Large intestine (tissue), 3 donors: Measurements from ENCODE around the gene NRXN3. TPM values are rescaled to one million over a fixed set of nuclear protein-coding genes. Genes with fewer than 3 reads are reported as not detected.

Source experiments
- DNase-seq, 2 donors: peaks; one replicate each; pipeline versions ENCODE4 v3.0.0 to v3.0.0-alpha.2; 2013
- H3K27ac ChIP-seq: one replicate; pipeline ENCODE4 v1.5.1; 2013; ENCODE audit warnings: low read length
- H3K27me3 ChIP-seq: 2 replicates; pipeline ENCODE4 v1.6.1; 2013; ENCODE audit warnings: low read length; ENCODE audit not compliant: control insufficient read depth, insufficient read depth
- H3K36me3 ChIP-seq: 2 replicates; pipeline ENCODE4 v1.6.1; 2013; ENCODE audit warnings: low read length; ENCODE audit not compliant: control insufficient read depth, insufficient read depth
- H3K4me1 ChIP-seq: one replicate; pipeline ENCODE4 v1.6.1; 2013; ENCODE audit warnings: low read length; ENCODE audit not compliant: control insufficient read depth, insufficient read depth
- H3K4me3 ChIP-seq: one replicate; pipeline ENCODE4 v1.5.1; 2013; ENCODE audit warnings: low read length
- H3K9me3 ChIP-seq: one replicate; pipeline ENCODE4 v1.6.1; 2013; ENCODE audit warnings: mild to moderate bottlenecking, low read depth, low read length, moderate library complexity; ENCODE audit not compliant: control insufficient read depth
- WGBS: methylation state at CpG from one replicate; pipeline ENCODE4 v1.1.5; 2013; ENCODE audit warnings: low lambda C conversion rate; ENCODE audit not compliant: insufficient coverage; 5-methylcytosine and 5-hydroxymethylcytosine counted together
- polyA plus RNA-seq: library from polyadenylated mRNA; unstranded; fragments of 120-200 nt; gene quantifications from one replicate; pipeline ENCODE4 v1.2.1, GENCODE V29; 2013

Gene NRXN3
- polyA plus RNA-seq, 1 donor, result 12.8 TPM

DNA sequence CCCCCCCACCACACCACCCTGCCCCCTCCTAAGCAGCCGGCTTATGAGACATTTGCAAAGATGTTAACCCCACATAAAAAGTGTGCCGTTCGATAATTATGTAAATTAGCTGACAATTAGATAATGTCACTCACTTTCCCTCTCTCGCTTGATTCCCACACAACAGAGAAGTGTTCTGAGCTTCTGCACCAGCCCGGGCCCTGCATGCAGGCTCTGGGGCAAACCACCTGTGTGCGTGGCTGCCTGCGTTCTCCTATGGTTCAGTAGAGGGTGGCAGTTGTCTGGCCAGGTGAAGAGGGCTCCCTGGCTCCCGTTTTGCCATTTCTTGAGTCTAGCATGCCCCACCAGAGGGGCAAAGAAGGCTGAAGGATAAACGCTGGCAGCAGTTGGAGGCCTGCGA lies 68.0 kb downstream of the NRXN3 start:
- WGBS, result 100% methylated on average over 2 of the region's 10 CpGs
- DNase-seq, result no peak
- Histone ChIP-seq H3K9me3 (no peaks in the 10 kb centered on the region), H3K4me3 (no peak overlapping the region), H3K27ac (no peak overlapping the region), H3K4me1 (no peaks in the 10 kb centered on the region), H3K36me3 (no peaks in the 10 kb centered on the region), H3K27me3 (no peaks in the 10 kb centered on the region)

DNA sequence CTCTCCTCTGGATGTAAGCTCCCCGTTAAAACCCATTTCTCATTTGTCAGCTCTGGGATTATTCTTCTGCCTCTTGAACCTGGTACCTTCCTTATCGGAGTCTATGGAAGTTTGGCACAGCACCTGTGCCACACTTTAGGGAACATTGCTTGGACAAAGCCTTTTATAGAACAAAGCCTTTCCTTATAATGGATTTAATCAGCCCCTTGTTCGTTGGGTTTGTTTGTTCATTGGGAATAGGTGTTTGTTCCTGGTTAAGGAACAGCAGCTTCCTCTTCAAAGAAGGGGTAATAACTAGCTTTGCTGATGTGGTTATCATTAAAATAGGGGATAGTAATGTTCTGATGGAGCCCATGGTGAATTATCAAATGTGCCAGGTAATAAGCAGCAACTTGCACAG lies 70.4 kb downstream of the NRXN3 start:
- no peak for DNase-seq
- WGBS, result no CpG with 5 or more reads among the region's 3 CpGs
- no peaks in the 10 kb centered on the region for H3K9me3 ChIP-seq
- H3K4me1 ChIP-seq, result no peaks in the 10 kb centered on the region
- no peak overlapping the region for H3K27ac ChIP-seq
- H3K4me3 ChIP-seq, result no peak overlapping the region
- no peaks in the 10 kb centered on the region for H3K36me3 ChIP-seq
- no peaks in the 10 kb centered on the region for H3K27me3 ChIP-seq

DNA sequence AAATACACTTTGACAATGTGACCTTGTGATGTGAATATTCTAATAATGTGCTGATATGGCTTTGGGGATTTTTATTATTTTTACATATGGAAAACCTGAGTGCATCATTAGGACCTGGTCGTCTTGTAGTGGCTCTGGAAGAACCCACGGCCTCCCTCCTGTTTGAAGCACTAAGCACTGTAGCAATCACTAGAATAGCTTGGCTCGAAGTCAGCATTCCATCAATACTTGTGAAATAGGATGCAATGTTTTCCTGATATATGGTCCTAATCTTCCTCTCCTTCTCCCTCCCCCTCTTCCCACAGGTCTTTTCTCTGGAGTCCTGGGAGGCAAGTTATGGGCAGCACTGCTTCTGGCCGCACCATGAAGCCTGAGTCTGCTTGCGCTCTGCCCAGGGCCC lies 71.9 kb downstream of the NRXN3 start:
- no peak overlapping the region for H3K4me3 ChIP-seq
- H3K27ac ChIP-seq, result no peak overlapping the region
- no CpG with 5 or more reads among the region's 5 CpGs for WGBS
- no peaks in the 10 kb centered on the region for H3K9me3 ChIP-seq
- DNase-seq, result no peak
- no peaks in the 10 kb centered on the region for H3K4me1 ChIP-seq
- H3K27me3 ChIP-seq, result no peaks in the 10 kb centered on the region
- no peaks in the 10 kb centered on the region for H3K36me3 ChIP-seq

DNA sequence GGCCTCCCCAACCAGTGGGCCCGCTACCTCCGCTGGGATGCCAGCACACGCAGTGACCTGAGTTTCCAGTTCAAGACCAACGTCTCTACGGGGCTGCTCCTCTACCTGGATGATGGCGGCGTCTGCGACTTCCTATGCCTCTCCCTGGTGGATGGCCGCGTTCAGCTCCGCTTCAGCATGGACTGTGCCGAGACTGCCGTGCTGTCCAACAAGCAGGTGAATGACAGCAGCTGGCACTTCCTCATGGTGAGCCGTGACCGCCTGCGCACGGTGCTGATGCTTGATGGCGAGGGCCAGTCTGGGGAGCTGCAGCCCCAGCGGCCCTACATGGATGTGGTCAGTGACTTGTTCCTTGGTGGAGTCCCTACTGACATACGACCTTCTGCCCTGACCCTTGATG lies 73.0 kb downstream of the NRXN3 start:
- H3K4me3 ChIP-seq, result no peak overlapping the region
- no peaks in the 10 kb centered on the region for H3K27me3 ChIP-seq
- no CpG with 5 or more reads among the region's 20 CpGs for WGBS
- H3K27ac ChIP-seq, result no peak overlapping the region
- no peak for DNase-seq
- no peaks in the 10 kb centered on the region for H3K36me3 ChIP-seq
- H3K4me1 ChIP-seq, result no peaks in the 10 kb centered on the region
- no peaks in the 10 kb centered on the region for H3K9me3 ChIP-seq

DNA sequence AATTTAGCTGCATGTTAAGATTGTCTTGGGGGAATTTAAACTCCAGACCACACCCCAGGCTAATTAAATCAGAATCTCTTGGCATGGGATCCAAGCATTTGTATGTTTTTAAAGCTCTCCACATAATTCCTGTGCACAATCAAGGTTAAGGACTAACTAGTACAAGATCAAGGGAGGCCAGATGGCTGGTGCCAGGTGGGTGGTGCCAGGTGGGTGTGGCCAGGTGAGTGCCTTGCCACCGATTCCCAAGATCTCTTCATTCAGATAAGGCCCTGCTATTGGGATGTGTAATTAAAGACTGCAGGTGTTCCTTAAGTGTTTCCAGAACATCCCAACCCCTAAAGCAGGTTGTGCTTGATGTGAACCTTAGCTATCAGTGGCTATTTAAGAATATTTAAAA lies 75.1 kb downstream of the NRXN3 start:
- no CpG with 5 or more reads among the region's 1 CpG for WGBS
- no peaks in the 10 kb centered on the region for H3K36me3 ChIP-seq
- no peak overlapping the region for H3K4me3 ChIP-seq
- no peaks in the 10 kb centered on the region for H3K9me3 ChIP-seq
- no peak overlapping the region for H3K27ac ChIP-seq
- no peaks in the 10 kb centered on the region for H3K27me3 ChIP-seq
- H3K4me1 ChIP-seq, result no peaks in the 10 kb centered on the region
- no peak for DNase-seq

DNA sequence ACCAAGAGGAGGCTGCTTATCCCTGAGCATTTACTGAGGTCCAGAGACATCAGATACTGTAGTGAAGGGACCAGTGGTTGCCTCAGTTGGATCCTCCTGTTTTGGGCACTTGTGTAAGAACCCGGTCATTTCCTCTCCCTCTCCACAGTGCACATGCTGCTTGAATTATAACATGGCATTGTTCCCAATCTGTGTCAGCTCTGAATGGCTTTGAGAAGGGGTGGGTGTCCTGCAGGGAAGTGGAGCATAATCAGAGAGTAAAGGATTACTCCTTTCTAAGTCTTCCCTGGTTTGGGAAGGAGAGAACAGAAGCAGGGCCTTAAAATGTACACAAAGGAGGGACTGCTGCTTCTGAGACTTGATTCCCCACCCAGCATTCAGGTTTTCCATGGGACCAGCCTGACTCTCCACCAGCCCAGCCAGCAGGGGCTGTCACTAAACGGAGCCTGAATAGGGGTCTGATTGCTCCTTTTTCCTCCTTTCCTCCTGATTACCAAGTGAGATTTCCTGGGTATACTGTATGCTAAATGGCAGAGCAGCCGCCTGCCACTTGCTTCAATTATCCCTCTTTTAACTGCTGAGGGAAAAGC lies 78.4 kb downstream of the NRXN3 start:
- WGBS, result no CpG with 5 or more reads among the region's 3 CpGs

DNA sequence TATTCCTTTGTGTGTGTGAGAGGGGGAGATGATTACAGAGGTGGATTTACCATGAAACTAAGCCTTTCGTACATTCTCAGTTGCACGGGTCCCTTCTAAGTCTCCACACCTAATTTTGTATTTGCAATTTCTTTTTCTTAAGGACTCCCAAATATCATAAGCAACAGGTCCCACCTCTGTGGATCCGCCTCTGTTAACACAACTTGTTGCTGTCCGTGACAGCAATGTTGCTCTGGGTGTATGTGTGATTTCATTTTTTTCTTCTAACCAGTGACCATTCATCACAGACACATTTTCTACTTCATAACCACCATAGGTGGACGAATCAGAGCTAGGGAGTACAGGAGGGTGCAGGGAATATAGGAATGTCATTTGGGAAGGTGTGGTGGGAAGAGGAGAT lies 81.1 kb downstream of the NRXN3 start:
- Histone ChIP-seq H3K9me3 (no peaks in the 10 kb centered on the region), H3K36me3 (no peaks in the 10 kb centered on the region), H3K4me3 (no peak overlapping the region), H3K27ac (no peak overlapping the region), H3K27me3 (no peaks in the 10 kb centered on the region), H3K4me1 (no peaks in the 10 kb centered on the region)
- no peak for DNase-seq
- WGBS, result 87% methylated on average over 3 of the region's 5 CpGs

More for the DNA sequence above, 78.4 kb downstream of the NRXN3 start:
- no peak overlapping the region for H3K4me3 ChIP-seq
- H3K27me3 ChIP-seq, result no peaks in the 10 kb centered on the region
- H3K36me3 ChIP-seq, result no peaks in the 10 kb centered on the region
- H3K9me3 ChIP-seq, result no peaks in the 10 kb centered on the region
- no peaks in the 10 kb centered on the region for H3K4me1 ChIP-seq
- DNase-seq, result no peak
- H3K27ac ChIP-seq, result no peak overlapping the region

DNA sequence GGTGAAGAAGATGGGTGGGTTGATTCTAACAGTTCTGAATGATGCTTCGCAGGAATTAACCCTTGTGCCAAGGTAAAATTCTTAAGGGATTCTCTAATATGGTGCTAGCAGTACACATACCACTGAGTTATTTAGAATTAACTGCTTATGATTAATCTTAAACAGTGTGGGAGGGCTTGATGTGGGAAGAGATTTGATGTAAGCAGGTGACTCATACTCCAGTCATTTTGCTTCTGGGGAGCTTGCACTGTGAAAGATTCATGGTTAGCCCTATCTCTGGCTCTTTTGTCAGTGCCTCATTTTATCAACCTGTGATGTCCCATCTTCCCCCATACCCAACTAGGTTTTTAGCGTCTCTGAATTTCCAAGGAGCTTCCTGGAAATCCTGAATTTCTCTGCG lies 83.8 kb downstream of the NRXN3 start:
- no peaks in the 10 kb centered on the region for H3K36me3 ChIP-seq
- H3K27me3 ChIP-seq, result no peaks in the 10 kb centered on the region
- no peak overlapping the region for H3K4me3 ChIP-seq
- no peak for DNase-seq
- H3K4me1 ChIP-seq, result no peaks in the 10 kb centered on the region
- no peaks in the 10 kb centered on the region for H3K9me3 ChIP-seq
- no peak overlapping the region for H3K27ac ChIP-seq
- 100% methylated on average over 1 of the region's 3 CpGs for WGBS

DNA sequence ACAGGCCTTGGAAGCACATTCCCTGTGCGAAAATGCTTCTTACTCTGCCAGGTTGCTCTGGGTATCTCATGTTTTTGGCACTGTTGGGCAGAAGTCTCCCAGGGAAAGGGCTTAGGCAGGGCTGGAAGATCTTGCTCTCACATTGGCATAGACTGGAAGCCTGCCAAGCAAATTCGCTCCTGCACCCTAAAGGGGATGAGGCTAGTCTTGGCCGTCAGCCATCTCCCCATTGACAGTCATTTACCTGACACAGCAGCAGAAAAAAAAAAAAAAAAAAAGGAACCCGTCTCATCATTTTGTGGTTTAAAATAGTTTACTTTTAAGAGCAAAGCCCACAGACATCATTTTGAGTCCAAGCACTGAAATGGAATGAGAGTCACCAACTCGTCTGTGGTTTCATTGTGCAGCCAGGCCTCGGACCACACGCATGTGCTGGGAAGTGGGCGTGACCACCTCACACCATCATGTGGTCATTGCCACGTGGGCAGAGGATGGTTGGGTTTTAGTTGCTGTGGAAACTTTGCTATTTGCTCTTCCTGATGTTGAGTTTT lies 84.8 kb downstream of the NRXN3 start:
- Histone ChIP-seq H3K36me3 (no peaks in the 10 kb centered on the region), H3K4me1 (no peaks in the 10 kb centered on the region), H3K9me3 (no peaks in the 10 kb centered on the region), H3K4me3 (no peak overlapping the region), H3K27ac (no peak overlapping the region), H3K27me3 (no peaks in the 10 kb centered on the region)
- WGBS, result no CpG with 5 or more reads among the region's 9 CpGs
- no peak for DNase-seq

DNA sequence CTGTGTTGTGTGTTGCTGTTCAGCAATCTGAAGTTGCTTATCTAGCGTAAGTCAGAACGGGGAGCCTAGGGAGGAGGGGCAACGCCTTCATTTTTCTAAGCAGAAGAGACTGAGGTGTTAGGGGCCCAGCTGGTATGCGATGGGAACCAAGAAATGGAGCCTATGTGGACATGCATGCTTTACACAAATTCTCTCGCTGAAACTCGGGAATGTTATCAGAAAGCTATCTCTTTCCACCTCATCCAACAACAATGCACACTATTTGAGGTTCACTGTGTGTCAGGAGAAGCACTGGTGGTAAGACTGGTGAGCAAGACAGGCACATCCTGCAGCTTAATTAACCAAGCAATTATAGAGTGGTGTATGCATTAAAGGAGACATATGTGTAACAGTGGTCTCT lies 89.7 kb downstream of the NRXN3 start:
- Histone ChIP-seq H3K4me1 (no peaks in the 10 kb centered on the region), H3K27me3 (no peaks in the 10 kb centered on the region), H3K27ac (no peak overlapping the region), H3K9me3 (no peaks in the 10 kb centered on the region), H3K36me3 (no peaks in the 10 kb centered on the region), H3K4me3 (no peak overlapping the region)
- no CpG with 5 or more reads among the region's 6 CpGs for WGBS
- DNase-seq, result no peak
